Measurements from ENCODE around the gene STPG1. TPM values are rescaled to one million over a fixed set of nuclear protein-coding genes. Genes with fewer than 3 reads are reported as not detected.

Gene STPG1
- total RNA-seq, 1 donor from 2014 or later: 5.2 TPM

DNA sequence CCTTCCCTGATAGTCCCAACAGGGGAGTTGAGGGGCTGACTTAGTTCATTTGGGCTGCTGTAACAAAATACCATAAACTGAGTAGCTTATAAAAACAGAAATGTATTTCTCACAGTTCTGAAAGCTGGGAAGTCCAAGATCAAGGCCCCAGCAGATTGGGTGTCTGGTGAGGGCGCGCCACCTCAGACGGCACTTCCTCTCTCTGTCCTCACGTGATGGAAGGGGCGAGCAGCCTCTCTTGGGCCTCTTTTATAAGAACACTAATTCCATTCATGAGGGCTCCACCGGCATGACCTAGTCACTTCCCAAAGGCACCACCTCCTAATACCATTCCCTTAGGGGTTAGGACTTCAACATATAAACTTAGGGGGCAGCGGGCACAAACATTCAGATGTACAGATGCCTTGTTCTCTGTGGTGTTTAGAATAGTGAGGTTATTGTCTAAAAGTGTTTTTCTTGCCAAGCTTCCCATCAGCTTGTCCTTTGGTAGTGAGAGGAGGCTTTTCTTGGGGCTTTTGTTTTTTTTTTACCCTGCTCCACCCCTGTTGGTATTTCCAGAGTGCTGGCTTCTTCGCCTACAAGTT is 22.3 kb upstream of the STPG1 start:
- DNase-seq (ENCODE audit: low spot score): no peak
- intact Hi-C loops (cut with DNase I): no loop called here

- intact Hi-C loops (cut with DNase I): no loop called here
- DNase-seq (ENCODE audit: low spot score): no peak
Measured at GRCh38 chr1:24427545-24427862, 13.9 kb upstream of the STPG1 start.

GRCh38 chr1:24426744-24427544 is 13.4 kb upstream of the STPG1 start:
- intact Hi-C loops (cut with DNase I): no loop called here
- DNase-seq (ENCODE audit: low spot score): no peak

DNA sequence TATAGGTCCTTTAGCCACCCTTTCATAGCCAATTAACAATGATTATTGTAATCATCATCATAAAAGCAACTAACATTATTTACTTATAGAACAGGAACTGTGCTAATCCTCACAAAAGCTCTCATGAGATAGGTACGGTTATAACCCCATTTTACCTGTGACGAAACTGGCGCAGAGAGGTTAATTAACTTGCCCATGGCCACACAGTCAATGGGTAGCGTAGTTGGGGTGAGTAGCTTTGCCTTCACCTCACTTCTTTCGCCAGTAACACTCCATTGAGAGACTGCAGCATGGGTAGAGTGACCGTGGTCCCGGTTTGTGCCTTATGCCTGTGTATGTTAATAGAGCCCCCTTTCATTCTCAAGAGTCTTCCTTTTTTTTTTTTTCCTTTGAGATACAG is 12.3 kb upstream of the STPG1 start:
- intact Hi-C loops (cut with DNase I): no loop called here
- DNase-seq (ENCODE audit: low spot score): no peak

- DNase-seq (ENCODE audit: low spot score): no peak
- intact Hi-C loops (cut with DNase I): no loop called here
Measured at GRCh38 chr1:24425441-24425840, 11.9 kb upstream of the STPG1 start.

- DNase-seq (ENCODE audit: low spot score): no peak
- intact Hi-C loops (cut with DNase I): no loop called here
Measured at GRCh38 chr1:24424990-24425389, 11.4 kb upstream of the STPG1 start.

DNA sequence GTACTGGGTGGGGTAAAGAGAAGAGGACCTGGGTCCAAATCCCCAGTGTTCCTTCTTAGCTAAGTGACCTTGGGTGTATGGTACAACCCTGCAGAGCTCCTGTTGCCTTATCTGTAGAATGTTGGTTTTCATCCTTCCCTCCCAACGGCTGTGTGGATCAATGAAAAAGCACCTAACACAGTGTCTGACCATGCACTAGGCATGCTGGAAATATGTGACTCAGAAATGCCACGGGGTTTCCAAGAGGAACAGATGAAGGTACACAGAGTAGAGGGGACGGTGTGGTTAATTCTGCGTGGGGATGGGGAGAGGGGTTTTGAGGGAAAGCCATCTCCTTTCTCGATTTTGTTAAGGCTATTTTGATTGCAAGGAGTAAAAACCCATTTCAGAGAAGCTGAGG is 10.6 kb upstream of the STPG1 start:
- intact Hi-C loops (cut with DNase I): no loop called here
- no peak for DNase-seq (ENCODE audit: low spot score)

GRCh38 chr1:24421502-24421901 is 7.9 kb upstream of the STPG1 start:
- no peak for DNase-seq (ENCODE audit: low spot score)
- intact Hi-C loops (cut with DNase I): no loop called here

GRCh38 chr1:24420547-24420946 is 7.0 kb upstream of the STPG1 start:
- intact Hi-C loops (cut with DNase I): no loop called here
- DNase-seq (ENCODE audit: low spot score): no peak

- DNase-seq (ENCODE audit: low spot score): no peak
Measured at GRCh38 chr1:24418898-24419628, 5.5 kb upstream of the STPG1 start.

DNA sequence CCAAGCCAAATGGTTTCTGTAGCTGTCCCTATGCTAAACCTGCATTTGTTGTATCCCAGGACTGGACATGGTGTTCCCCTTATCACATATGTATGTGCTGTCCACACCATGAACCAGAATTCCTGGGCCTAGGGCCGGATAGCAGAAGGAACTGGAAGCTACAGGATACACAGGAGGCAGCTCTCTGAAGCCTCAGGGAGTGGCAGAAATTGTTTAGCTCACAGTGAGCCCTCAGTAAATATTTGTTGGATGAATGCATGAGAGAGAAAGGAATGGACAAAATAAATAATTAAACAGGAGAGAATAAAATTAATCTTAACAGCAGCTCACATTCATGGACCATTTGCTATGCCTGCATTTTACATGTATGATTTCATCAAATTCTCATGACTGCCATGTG is 4.1 kb upstream of the STPG1 start:
- intact Hi-C loops (cut with DNase I): loop anchor here (5.0 kb wide), 2 partner anchors 85 to 225 kb away; partner anchors contain the start of genes RCAN3 and SRRM1
- no peak for DNase-seq (ENCODE audit: low spot score)

More at GRCh38 chr1:24418898-24419628, 5.5 kb upstream of the STPG1 start:
- intact Hi-C loops (cut with DNase I): loop anchor here (5.0 kb wide), 2 partner anchors 83 to 223 kb away; partner anchors contain the start of genes RCAN3 and SRRM1

DNA sequence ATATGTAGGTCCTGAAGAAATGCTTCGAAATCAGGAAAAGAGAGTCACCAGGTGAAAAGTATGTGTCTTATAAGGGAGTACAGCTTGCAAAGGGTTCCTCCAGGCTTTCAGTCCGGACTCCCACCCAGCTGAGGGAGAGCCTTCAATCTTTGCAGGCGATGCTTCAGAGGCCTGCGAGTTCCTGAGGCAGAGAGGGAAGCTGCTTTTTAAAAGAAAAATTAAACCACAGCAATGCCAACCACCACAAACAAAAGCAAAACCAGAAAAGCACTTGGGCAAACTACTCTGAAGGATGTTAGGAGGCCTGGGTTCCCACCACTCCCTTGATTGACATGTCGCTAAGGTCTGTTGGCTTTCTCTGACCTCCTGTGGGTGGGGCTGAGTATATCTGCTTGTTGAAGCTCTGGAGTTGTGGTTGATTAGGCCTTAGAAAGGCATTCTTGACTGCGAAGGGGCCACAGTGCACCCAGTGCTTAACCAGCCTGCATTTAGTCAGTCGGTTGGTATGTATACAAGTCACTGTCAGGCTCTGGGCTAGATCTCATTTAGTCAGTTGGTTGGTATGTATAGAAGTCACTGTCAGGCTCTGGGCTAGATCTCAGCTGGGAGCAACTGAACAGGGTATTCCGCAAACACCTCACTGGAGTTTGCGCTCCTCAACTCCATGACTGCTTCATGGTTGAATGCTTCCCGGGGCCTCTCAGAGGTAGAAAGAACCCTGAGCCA is 3.2 kb upstream of the STPG1 start:
- intact Hi-C loops (cut with DNase I): loop anchor here (5.0 kb wide), 2 partner anchors 85 to 225 kb away; partner anchors contain the start of genes RCAN3 and SRRM1
- DNase-seq (ENCODE audit: low spot score): no peak

GRCh38 chr1:24415910-24416665 is 2.5 kb upstream of the STPG1 start:
- no peak for DNase-seq (ENCODE audit: low spot score)

DNA sequence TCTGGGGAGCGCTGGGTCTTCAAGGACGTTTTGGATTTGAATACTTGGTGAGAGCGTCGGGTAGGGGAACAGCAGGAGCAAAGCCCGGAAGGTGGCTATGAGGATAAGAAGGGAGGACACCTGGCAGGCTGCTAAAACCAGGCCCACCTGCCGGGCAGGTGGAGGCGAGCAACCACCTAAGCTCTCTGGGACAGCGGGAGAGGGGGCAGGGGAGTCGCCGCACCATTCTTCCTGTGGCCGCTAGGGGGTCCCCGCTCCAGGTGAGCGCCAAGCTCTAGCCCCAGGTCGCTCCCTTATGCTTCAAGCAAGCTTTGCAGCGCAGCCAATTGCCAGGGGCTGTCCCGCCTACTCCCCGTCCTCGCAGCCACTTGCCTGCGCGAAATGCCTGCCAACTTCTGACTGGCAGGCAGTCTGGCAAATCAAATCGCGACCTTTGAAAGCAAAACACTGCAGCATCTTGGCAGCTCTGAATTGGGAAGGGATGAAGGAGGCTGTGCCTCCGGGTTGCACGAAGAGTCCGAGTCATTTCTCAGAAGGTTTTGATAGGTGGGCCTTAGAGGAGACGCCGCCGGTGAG is 1.8 kb upstream of the STPG1 start, which contains the start of gene NIPAL3:
Gene NIPAL3, plus strand, starts transcription at position 469 of the 576 bp plus-strand sequence. CDS start 3,746 bp downstream, outside the sequence.
- intact Hi-C loops (cut with DNase I): loop anchor here (5.0 kb wide), 2 partner anchors 87 to 227 kb away; partner anchors contain the start of genes RCAN3 and SRRM1

More at GRCh38 chr1:24415910-24416665, 2.5 kb upstream of the STPG1 start:
- intact Hi-C loops (cut with DNase I): loop anchor here (5.0 kb wide), 2 partner anchors 86 to 226 kb away; partner anchors contain the start of genes RCAN3 and SRRM1

DNA sequence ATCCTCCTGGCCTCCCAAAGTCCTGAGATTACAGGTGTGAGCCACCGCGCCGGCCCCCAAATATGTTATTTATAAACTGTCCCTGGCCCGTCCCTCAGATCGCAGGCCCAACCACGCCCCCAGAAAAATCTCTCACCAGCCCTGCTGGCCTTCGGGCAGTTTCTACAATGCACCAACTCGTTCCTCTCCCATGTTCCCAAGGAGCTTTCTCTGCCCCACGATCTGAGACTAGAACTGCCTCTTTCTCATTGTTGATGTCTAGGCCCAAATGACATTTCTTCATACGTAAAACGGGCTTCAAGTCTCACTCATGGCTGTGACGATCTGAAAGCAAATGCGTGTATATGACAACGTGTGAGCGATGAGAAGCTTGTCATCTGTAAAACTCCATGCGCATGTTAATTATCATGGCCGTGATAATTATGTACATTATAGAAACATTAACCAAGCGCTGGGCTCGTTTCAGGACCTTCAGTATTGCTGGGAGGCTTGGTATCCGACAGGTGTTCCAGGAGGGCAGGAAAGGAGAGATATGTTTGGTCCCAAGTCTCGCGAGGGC is 1.3 kb upstream of the STPG1 start:
- intact Hi-C loops (cut with DNase I): loop anchor here (5.0 kb wide), 2 partner anchors 87 to 227 kb away; partner anchors contain the start of genes RCAN3 and SRRM1
- no peak for DNase-seq (ENCODE audit: low spot score)

More for the DNA sequence above, 1.8 kb upstream of the STPG1 start, which contains the start of gene NIPAL3:
- peak; percentile 99 for DNase-seq (ENCODE audit: low spot score)

DNA sequence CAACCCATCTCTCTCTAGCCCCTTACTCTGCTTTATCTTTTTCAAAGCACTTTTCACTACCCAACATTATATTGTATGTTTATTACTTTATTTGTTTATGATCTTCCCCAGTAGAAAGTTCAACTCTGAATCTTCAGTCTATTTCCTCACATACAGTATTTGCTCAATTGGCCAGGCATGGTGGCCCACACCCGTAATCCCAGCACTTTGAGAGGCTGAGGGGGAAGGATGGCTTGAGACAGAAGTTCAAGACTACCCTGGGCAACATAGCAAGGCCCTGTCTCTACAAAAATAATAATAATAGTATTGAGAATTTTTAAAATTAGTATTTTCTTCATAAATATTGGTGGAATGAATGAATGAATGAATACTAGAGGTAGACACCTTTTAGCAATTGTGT is 1.2 kb downstream of the STPG1 start:
- intact Hi-C loops (cut with DNase I): no loop called here
- DNase-seq (ENCODE audit: low spot score): no peak

GRCh38 chr1:24411963-24412362 is 1.6 kb downstream of the STPG1 start:
- intact Hi-C loops (cut with DNase I): no loop called here
- DNase-seq (ENCODE audit: low spot score): no peak

- intact Hi-C loops (cut with DNase I): no loop called here
- no peak for DNase-seq (ENCODE audit: low spot score)
Measured at GRCh38 chr1:24410750-24411149, 2.8 kb downstream of the STPG1 start.
